CD14-positive monocyte (primary cell): ENCODE measurements around the gene MLF2. TPM values are rescaled to one million over a fixed set of nuclear protein-coding genes. Genes with fewer than 3 reads are reported as not detected.
A peak's percentile ranks its signal among the peaks of the same experiment; 100 is the strongest.

ENCODE experiments used
- DNase-seq, 3 donors: peaks; one replicate each; pipeline ENCODE4 v3.0.0-alpha.2; 2011 to 2022
- H2AFZ ChIP-seq: 2 replicates; pipeline ENCODE4 v1.6.0; 2012; ENCODE audit warnings: mild to moderate bottlenecking, low read depth, low read length, inconsistent platforms; ENCODE audit not compliant: insufficient read depth, poor library complexity, severe bottlenecking
- H3K27ac ChIP-seq, 2 donors: 1 replicate in 1 of 2; 2 replicates in 1 of 2; pipeline ENCODE4 v1.5.1; 2012 to 2013; ENCODE audit warnings: low read length in 2 of 2, control low read depth in 1 of 2, inconsistent platforms in 1 of 2, low read depth in 1 of 2, mild to moderate bottlenecking in 1 of 2
- H3K27me3 ChIP-seq, 2 donors: one replicate each; pipeline versions ENCODE4 v1.6.0 to v1.6.1; 2011 to 2013; ENCODE audit warnings: low read length in 2 of 2; ENCODE audit not compliant: control insufficient read depth in 2 of 2, insufficient read depth in 2 of 2
- H3K36me3 ChIP-seq, 2 donors: replicated peaks in 1 of 2; 1 replicate in 1 of 2; 2 replicates in 1 of 2; pipeline versions ENCODE4 v1.5.1 to v1.6.1; 2012 to 2013; ENCODE audit warnings: low read length in 2 of 2, control low read depth in 1 of 2, inconsistent platforms in 1 of 2, mild to moderate bottlenecking in 1 of 2; ENCODE audit not compliant: insufficient read depth in 2 of 2, control insufficient read depth in 1 of 2
- H3K4me1 ChIP-seq, 2 donors: 1 replicate in 1 of 2; 2 replicates in 1 of 2; pipeline versions ENCODE4 v1.5.1 to v1.6.1; 2012 to 2013; ENCODE audit warnings: low read length in 2 of 2, control low read depth in 1 of 2, inconsistent platforms in 1 of 2, mild to moderate bottlenecking in 1 of 2, moderate library complexity in 1 of 2; ENCODE audit not compliant: insufficient read depth in 2 of 2, control insufficient read depth in 1 of 2
- H3K4me2 ChIP-seq: replicated peaks from 2 replicates; pipeline ENCODE3; 2012; ENCODE audit warnings: low read length, moderate library complexity, mild to moderate bottlenecking; ENCODE audit not compliant: poor library complexity, severe bottlenecking; ENCODE audit errors: extremely low read depth
- H3K4me3 ChIP-seq, 3 experiments: fragments of 200-600 bp in 1 of 3; sonication (generic) in 1 of 3; replicated peaks in 1 of 3; 1 replicate in 2 of 3; 2 replicates in 1 of 3; pipeline ENCODE4 v1.5.1; 2011 to 2013; ENCODE audit warnings: low read length in 3 of 3, mild to moderate bottlenecking in 3 of 3, control low read depth in 2 of 3, low read depth in 2 of 3, inconsistent platforms in 1 of 3, moderate library complexity in 1 of 3
- H3K79me2 ChIP-seq: 2 replicates; pipeline ENCODE4 v1.6.0; 2012; ENCODE audit warnings: mild to moderate bottlenecking, control low read depth, inconsistent platforms, low read length, moderate library complexity; ENCODE audit not compliant: insufficient read depth
- H3K9ac ChIP-seq: 2 replicates; pipeline ENCODE4 v1.6.0; 2017; ENCODE audit warnings: low read length, mild to moderate bottlenecking; ENCODE audit not compliant: insufficient read depth, poor library complexity, severe bottlenecking
- H3K9me3 ChIP-seq, 2 donors: replicated peaks in 1 of 2; 1 replicate in 1 of 2; 2 replicates in 1 of 2; pipeline versions ENCODE4 v1.5.1 to v1.6.1; 2012 to 2013; ENCODE audit warnings: low read length in 2 of 2, control low read depth in 1 of 2; ENCODE audit not compliant: control insufficient read depth in 1 of 2, insufficient read depth in 1 of 2
- H4K20me1 ChIP-seq: 2 replicates; pipeline ENCODE4 v1.6.0; 2012; ENCODE audit warnings: mild to moderate bottlenecking, low read length, control low read depth, moderate library complexity; ENCODE audit not compliant: insufficient read depth
- H3K27ac Mint-ChIP-seq, 7 donors: one replicate each; pipeline ENCODE4 v1.8.0; 2020; ENCODE audit warnings: mild to moderate bottlenecking in 7 of 7, mixed read lengths in 7 of 7, moderate library complexity in 6 of 7, inconsistent platforms in 2 of 7
- H3K27me3 Mint-ChIP-seq, 3 donors: one replicate each; pipeline ENCODE4 v1.8.0; 2021 to 2022; ENCODE audit warnings: low read depth in 3 of 3, mild to moderate bottlenecking in 3 of 3, mixed read lengths in 3 of 3, moderate library complexity in 3 of 3, inconsistent platforms in 1 of 3
- H3K36me3 Mint-ChIP-seq, 2 donors: one replicate each; pipeline ENCODE4 v1.8.0; 2020; ENCODE audit warnings: mixed read lengths in 2 of 2, inconsistent platforms in 1 of 2, mild to moderate bottlenecking in 1 of 2
- H3K4me1 Mint-ChIP-seq: one replicate; pipeline ENCODE4 v1.8.0; 2020; ENCODE audit warnings: mild to moderate bottlenecking, mixed read lengths
- H3K4me3 Mint-ChIP-seq, 2 donors: one replicate each; pipeline ENCODE4 v1.8.0; 2020; ENCODE audit warnings: mild to moderate bottlenecking in 2 of 2, mixed read lengths in 2 of 2, moderate library complexity in 1 of 2
- H3K9me3 Mint-ChIP-seq, 7 donors: one replicate each; pipeline ENCODE4 v1.8.0; 2020 to 2022; ENCODE audit warnings: mixed read lengths in 7 of 7, mild to moderate bottlenecking in 6 of 7, moderate library complexity in 6 of 7, inconsistent platforms in 2 of 7
- WGBS: methylation state at CpG from one replicate; pipeline ENCODE4 v1.1.5; 2013; ENCODE audit warnings: missing lambda C conversion rate; ENCODE audit not compliant: insufficient coverage; 5-methylcytosine and 5-hydroxymethylcytosine counted together
- intact Hi-C, 2 donors: fragments of 100-400 bp; cut with micrococcal nuclease; formaldehyde crosslinking; loops; one replicate each; pipeline versions ENCODE4 v1.15.0 to v1.15.1; 2023
- polyA plus RNA-seq, 3 donors: library from polyadenylated mRNA; depleted of rRNA in 1 of 3; unstranded in 2 of 3; stranded (reverse) in 1 of 3; fragments of 300-500 nt in 2 of 3; fragments of >200 nt in 1 of 3; fragmentation: Illumina TruSeq in 2 of 3; gene quantifications; 1 replicate in 2 of 3; 2 replicates in 1 of 3; pipeline ENCODE4 v1.2.3, GENCODE V29; 2012 to 2021
- TF ChIP-seq, protein P1 (sequence below): fragments of 200-600 bp; IDR thresholded peaks from one replicate; pipeline ENCODE4 v1.8.0; 2022; ENCODE audit warnings: antibody characterized with exemption, mild to moderate bottlenecking

MLF2 gene
- polyA plus RNA-seq, 3 donors = 113 to 211 (median 140) TPM

DNA sequence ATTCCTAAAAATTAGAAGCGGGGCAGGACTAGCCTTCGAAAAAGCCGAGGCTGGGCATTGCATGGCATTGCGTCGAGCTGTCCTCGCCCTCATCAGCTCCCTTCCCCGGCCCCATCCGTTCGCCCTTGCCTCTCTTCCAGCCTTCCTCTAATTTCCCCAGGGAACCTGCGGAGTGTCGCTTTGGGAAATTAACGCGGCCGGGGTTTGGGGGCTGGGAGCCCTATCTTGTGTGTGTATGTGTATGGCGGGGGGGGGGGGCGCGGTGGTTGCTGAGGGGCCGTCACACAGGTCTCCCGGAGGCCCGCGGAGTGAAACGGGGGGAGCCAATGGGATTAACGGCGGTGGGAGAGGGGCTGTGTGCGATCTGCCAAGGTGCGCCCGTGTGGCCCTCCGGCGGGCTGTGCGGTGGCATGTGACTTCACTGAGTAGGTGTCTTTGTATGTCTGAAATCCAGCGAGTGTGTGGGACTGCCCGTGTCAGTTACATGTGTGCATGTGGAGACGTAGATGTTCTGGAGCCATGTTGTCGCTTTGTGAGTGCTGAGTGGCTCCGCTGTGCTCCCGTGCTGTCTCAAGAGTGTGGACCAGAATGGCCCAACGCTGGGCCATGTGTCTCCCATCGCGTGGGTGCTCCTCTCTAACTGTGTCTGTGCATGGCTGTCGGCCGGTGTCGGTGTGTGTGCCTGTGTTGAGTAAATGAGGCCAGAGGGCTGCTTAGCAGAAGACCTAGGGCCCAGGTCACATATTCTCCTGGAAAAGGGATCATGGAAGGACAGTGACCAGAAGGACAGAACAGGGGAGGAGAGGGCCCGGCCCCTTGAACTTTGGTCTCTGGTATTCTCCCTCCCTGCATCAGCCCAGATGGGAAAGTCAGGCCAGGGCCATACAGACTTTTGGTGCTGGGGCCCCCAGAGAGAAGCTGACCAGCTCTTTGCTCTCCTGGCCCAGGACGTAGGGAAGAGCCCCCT, 14.7 kb upstream of the MLF2 start:
- Histone ChIP-seq H3K27ac (no peak overlapping the region), H3K36me3 (no peaks in the 10 kb centered on the region), H3K27me3 (peaks cover 19 to 60% of the 10 kb centered on the region in 2 donors), H3K79me2 (no peaks in the 10 kb centered on the region), H2AFZ (peak overlapping the region; percentile 80), H3K4me3 (peak overlapping the region; percentile 18 to 81 (median 57)), H3K9me3 (peaks cover 0 to under 1% of the 10 kb centered on the region in 2 donors), H3K4me2 (peak overlapping the region; percentile 84), H3K4me1 (peaks cover 47 to 57% of the 10 kb centered on the region in 2 donors), H3K9ac (peak overlapping the region; percentile 45), H4K20me1 (no peaks in the 10 kb centered on the region)
- peaks cover 51 to 77% (median 76%) of the 10 kb centered on the region in 3 donors for H3K27me3 Mint-ChIP-seq
- DNase-seq = no peak
- H3K4me3 Mint-ChIP-seq = peak overlapping the region; percentile 84 to 91
- TF ChIP-seq, protein P1, sequence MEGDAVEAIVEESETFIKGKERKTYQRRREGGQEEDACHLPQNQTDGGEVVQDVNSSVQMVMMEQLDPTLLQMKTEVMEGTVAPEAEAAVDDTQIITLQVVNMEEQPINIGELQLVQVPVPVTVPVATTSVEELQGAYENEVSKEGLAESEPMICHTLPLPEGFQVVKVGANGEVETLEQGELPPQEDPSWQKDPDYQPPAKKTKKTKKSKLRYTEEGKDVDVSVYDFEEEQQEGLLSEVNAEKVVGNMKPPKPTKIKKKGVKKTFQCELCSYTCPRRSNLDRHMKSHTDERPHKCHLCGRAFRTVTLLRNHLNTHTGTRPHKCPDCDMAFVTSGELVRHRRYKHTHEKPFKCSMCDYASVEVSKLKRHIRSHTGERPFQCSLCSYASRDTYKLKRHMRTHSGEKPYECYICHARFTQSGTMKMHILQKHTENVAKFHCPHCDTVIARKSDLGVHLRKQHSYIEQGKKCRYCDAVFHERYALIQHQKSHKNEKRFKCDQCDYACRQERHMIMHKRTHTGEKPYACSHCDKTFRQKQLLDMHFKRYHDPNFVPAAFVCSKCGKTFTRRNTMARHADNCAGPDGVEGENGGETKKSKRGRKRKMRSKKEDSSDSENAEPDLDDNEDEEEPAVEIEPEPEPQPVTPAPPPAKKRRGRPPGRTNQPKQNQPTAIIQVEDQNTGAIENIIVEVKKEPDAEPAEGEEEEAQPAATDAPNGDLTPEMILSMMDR = no peak
- WGBS = 52% methylated on average over 35 of the region's 44 CpGs
- peaks cover 8 to 19% of the 10 kb centered on the region in 2 donors for H3K36me3 Mint-ChIP-seq
- intact Hi-C loops = no loop called here
- peaks cover 0 to 9% (median 5%) of the 10 kb centered on the region in 7 donors for H3K9me3 Mint-ChIP-seq
- H3K4me1 Mint-ChIP-seq = peaks cover 57% of the 10 kb centered on the region
- H3K27ac Mint-ChIP-seq = peak overlapping the region in 4 of 7 donors; percentile 4 to 76 (median 26)

DNA sequence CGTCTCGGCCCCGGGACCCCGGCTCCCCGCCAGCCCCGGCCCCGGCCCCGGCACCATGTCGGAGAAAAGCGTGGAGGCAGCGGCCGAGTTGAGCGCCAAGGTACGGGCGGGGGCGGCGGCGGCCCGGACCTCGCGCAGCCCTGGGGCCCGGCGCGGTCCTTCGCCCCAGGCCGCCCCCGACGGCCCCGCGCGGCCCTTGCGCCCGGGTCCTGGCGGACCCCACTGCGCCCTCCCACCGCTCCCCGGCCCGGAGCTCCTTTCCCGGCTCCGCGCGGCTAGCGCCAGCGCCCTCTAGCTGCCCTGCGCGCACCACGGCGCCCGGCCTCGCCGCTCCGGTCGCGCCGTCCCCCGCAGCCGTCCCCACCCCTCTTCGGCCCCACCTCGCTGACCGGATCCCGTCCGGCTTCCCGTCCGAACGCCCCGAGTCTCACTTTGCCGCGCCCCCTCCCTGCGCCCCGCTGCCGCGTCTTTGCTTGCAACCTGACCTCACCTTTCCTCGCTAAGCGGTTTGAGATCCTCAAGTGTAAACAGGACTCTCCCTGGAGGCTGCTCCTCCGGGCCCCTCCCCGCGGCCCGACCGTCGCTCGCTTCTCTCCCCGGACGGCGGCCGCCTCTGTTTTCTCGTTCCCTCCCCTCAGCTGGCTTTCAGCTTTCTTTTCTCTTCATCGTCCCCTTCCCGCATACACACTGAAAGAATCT, 13.9 kb upstream of the MLF2 start:
- Histone ChIP-seq H3K9ac (peak overlapping the region; percentile 45), H3K9me3 (no peaks in the 10 kb centered on the region), H2AFZ (peak overlapping the region; percentile 80), H3K4me2 (peak overlapping the region; percentile 84), H4K20me1 (no peaks in the 10 kb centered on the region), H3K36me3 (no peaks in the 10 kb centered on the region), H3K79me2 (no peaks in the 10 kb centered on the region), H3K27me3 (peaks cover 19 to 58% of the 10 kb centered on the region in 2 donors), H3K4me1 (peaks cover 39 to 48% of the 10 kb centered on the region in 2 donors), H3K27ac (no peak overlapping the region), H3K4me3 (peak overlapping the region; percentile 18 to 81 (median 57))
- WGBS = under 1% methylated on average over 88 of the region's 88 CpGs
- H3K27ac Mint-ChIP-seq = peak overlapping the region in 2 of 7 donors; percentile 15 to 46
- peaks cover 8 to 19% of the 10 kb centered on the region in 2 donors for H3K36me3 Mint-ChIP-seq
- peaks cover 46 to 68% (median 68%) of the 10 kb centered on the region in 3 donors for H3K27me3 Mint-ChIP-seq
- intact Hi-C loops = no loop called here
- H3K4me3 Mint-ChIP-seq = peak overlapping the region; percentile 84 to 91
- peaks cover 0 to 9% (median 5%) of the 10 kb centered on the region in 7 donors for H3K9me3 Mint-ChIP-seq
- H3K4me1 Mint-ChIP-seq = peaks cover 49% of the 10 kb centered on the region
- DNase-seq = peak; percentile 43 to 68 (median 62)
- TF ChIP-seq, protein P1 = peak; percentile 67
